ENCODE data around the gene UBE2J2.

UBE2J2 gene

GRCh38 chr1:1216770-1217620, 56.7 kb downstream of the UBE2J2 start:
- Histone ChIP-seq H3K36me3 (ENCODE audit: control insufficient read depth, insufficient read depth, low read length) (peaks cover 11% of the 10 kb centered on the region), H3K27ac (ENCODE audit: low read length) (no peak overlapping the region), H3K9me3 (ENCODE audit: control insufficient read depth, insufficient read depth, low read length) (no peaks in the 10 kb centered on the region), H3K4me1 (ENCODE audit: control insufficient read depth, insufficient read depth, low read length) (no peaks in the 10 kb centered on the region), H3K4me3 (ENCODE audit: low read length) (no peak overlapping the region), H3K27me3 (ENCODE audit: control insufficient read depth, insufficient read depth, low read length) (no peaks in the 10 kb centered on the region)
- no peak for DNase-seq (ENCODE audit: low read depth, low spot score)
- no CpG with 5 or more reads among the region's 74 CpGs for WGBS (ENCODE audit: insufficient coverage, insufficient read length)

- Histone ChIP-seq H3K4me1 (ENCODE audit: control insufficient read depth, insufficient read depth, low read length) (no peaks in the 10 kb centered on the region), H3K36me3 (ENCODE audit: control insufficient read depth, insufficient read depth, low read length) (peaks cover 11% of the 10 kb centered on the region), H3K4me3 (ENCODE audit: low read length) (no peak overlapping the region), H3K9me3 (ENCODE audit: control insufficient read depth, insufficient read depth, low read length) (no peaks in the 10 kb centered on the region), H3K27me3 (ENCODE audit: control insufficient read depth, insufficient read depth, low read length) (no peaks in the 10 kb centered on the region), H3K27ac (ENCODE audit: low read length) (no peak overlapping the region)
- no peak for DNase-seq (ENCODE audit: low read depth, low spot score)
- WGBS (ENCODE audit: insufficient coverage, insufficient read length), result no CpG with 5 or more reads among the region's 21 CpGs
Observed at GRCh38 chr1:1215881-1216605, 57.6 kb downstream of the UBE2J2 start.

- Histone ChIP-seq H3K27ac (ENCODE audit: low read length) (no peak overlapping the region), H3K36me3 (ENCODE audit: control insufficient read depth, insufficient read depth, low read length) (peaks cover 7% of the 10 kb centered on the region), H3K4me3 (ENCODE audit: low read length) (no peak overlapping the region), H3K4me1 (ENCODE audit: control insufficient read depth, insufficient read depth, low read length) (no peaks in the 10 kb centered on the region), H3K9me3 (ENCODE audit: control insufficient read depth, insufficient read depth, low read length) (no peaks in the 10 kb centered on the region), H3K27me3 (ENCODE audit: control insufficient read depth, insufficient read depth, low read length) (no peaks in the 10 kb centered on the region)
- no CpG with 5 or more reads among the region's 11 CpGs for WGBS (ENCODE audit: insufficient coverage, insufficient read length)
- no peak for DNase-seq (ENCODE audit: low read depth, low spot score)
Observed at GRCh38 chr1:1215080-1215676, 58.5 kb downstream of the UBE2J2 start.

GRCh38 chr1:1213345-1214265, 60.0 kb downstream of the UBE2J2 start, which contains the start of gene TNFRSF4:
Gene TNFRSF4, minus strand, starts transcription at chr1:1214153. Its CDS starts 26 bp downstream, at chr1:1214127.
- no peak for DNase-seq (ENCODE audit: low read depth, low spot score)
- no peaks in the 10 kb centered on the region for H3K4me1 ChIP-seq (ENCODE audit: control insufficient read depth, insufficient read depth, low read length)
- WGBS (ENCODE audit: insufficient coverage, insufficient read length), result no CpG with 5 or more reads among the region's 56 CpGs
- peaks cover 5% of the 10 kb centered on the region for H3K36me3 ChIP-seq (ENCODE audit: control insufficient read depth, insufficient read depth, low read length)
- H3K27me3 ChIP-seq (ENCODE audit: control insufficient read depth, insufficient read depth, low read length), result no peaks in the 10 kb centered on the region
- no peak within 1 kb of the TSS; the same call in 1 of the 2 replicates for H3K4me3 ChIP-seq (ENCODE audit: low read length)
- no peaks in the 10 kb centered on the region for H3K9me3 ChIP-seq (ENCODE audit: control insufficient read depth, insufficient read depth, low read length)
- no peak within 1 kb of the TSS for H3K27ac ChIP-seq (ENCODE audit: low read length)

GRCh38 chr1:1212780-1213344, 60.8 kb downstream of the UBE2J2 start:
- H3K4me1 ChIP-seq (ENCODE audit: control insufficient read depth, insufficient read depth, low read length), result no peaks in the 10 kb centered on the region; the same call in 1 of the 2 replicates
- WGBS (ENCODE audit: insufficient coverage, insufficient read length), result no CpG with 5 or more reads among the region's 24 CpGs
- no peak for DNase-seq (ENCODE audit: low read depth, low spot score)
- H3K9me3 ChIP-seq (ENCODE audit: control insufficient read depth, insufficient read depth, low read length), result no peaks in the 10 kb centered on the region
- no peak overlapping the region for H3K27ac ChIP-seq (ENCODE audit: low read length)
- no peaks in the 10 kb centered on the region; the same call in 1 of the 2 replicates for H3K36me3 ChIP-seq (ENCODE audit: control insufficient read depth, insufficient read depth, low read length)
- no peak overlapping the region; the same call in 1 of the 2 replicates for H3K4me3 ChIP-seq (ENCODE audit: low read length)
- H3K27me3 ChIP-seq (ENCODE audit: control insufficient read depth, insufficient read depth, low read length), result no peaks in the 10 kb centered on the region

- Histone ChIP-seq H3K27me3 (ENCODE audit: control insufficient read depth, insufficient read depth, low read length) (no peaks in the 10 kb centered on the region), H3K4me3 (ENCODE audit: low read length) (no peak overlapping the region; the same call in 1 of the 2 replicates), H3K36me3 (ENCODE audit: control insufficient read depth, insufficient read depth, low read length) (no peaks in the 10 kb centered on the region; the same call in 1 of the 2 replicates), H3K4me1 (ENCODE audit: control insufficient read depth, insufficient read depth, low read length) (peaks cover 1% of the 10 kb centered on the region; the same call in 1 of the 2 replicates), H3K9me3 (ENCODE audit: control insufficient read depth, insufficient read depth, low read length) (no peaks in the 10 kb centered on the region), H3K27ac (ENCODE audit: low read length) (no peak overlapping the region)
- no peak for DNase-seq (ENCODE audit: low read depth, low spot score)
- no CpG with 5 or more reads among the region's 28 CpGs for WGBS (ENCODE audit: insufficient coverage, insufficient read length)
Observed at GRCh38 chr1:1211541-1212441, 61.9 kb downstream of the UBE2J2 start.

- no peaks in the 10 kb centered on the region; the same call in 1 of the 2 replicates for H3K36me3 ChIP-seq (ENCODE audit: control insufficient read depth, insufficient read depth, low read length)
- H3K27me3 ChIP-seq (ENCODE audit: control insufficient read depth, insufficient read depth, low read length), result no peaks in the 10 kb centered on the region; the same call in 1 of the 2 replicates
- no peaks in the 10 kb centered on the region for H3K9me3 ChIP-seq (ENCODE audit: control insufficient read depth, insufficient read depth, low read length)
- no peak overlapping the region for H3K4me3 ChIP-seq (ENCODE audit: low read length)
- H3K27ac ChIP-seq (ENCODE audit: low read length), result no peak overlapping the region
- no peak for DNase-seq (ENCODE audit: low read depth, low spot score)
- H3K4me1 ChIP-seq (ENCODE audit: control insufficient read depth, insufficient read depth, low read length), result peaks cover 4% of the 10 kb centered on the region
- no CpG with 5 or more reads among the region's 31 CpGs for WGBS (ENCODE audit: insufficient coverage, insufficient read length)
Observed at GRCh38 chr1:1210726-1211540, 62.7 kb downstream of the UBE2J2 start.

- peaks cover 7% of the 10 kb centered on the region for H3K4me1 ChIP-seq (ENCODE audit: control insufficient read depth, insufficient read depth, low read length)
- H3K36me3 ChIP-seq (ENCODE audit: control insufficient read depth, insufficient read depth, low read length), result no peaks in the 10 kb centered on the region; the same call in 1 of the 2 replicates
- no peak for DNase-seq (ENCODE audit: low read depth, low spot score)
- no peaks in the 10 kb centered on the region for H3K9me3 ChIP-seq (ENCODE audit: control insufficient read depth, insufficient read depth, low read length)
- no peaks in the 10 kb centered on the region; the same call in 1 of the 2 replicates for H3K27me3 ChIP-seq (ENCODE audit: control insufficient read depth, insufficient read depth, low read length)
- H3K4me3 ChIP-seq (ENCODE audit: low read length), result no peak overlapping the region
- no peak overlapping the region for H3K27ac ChIP-seq (ENCODE audit: low read length)
- WGBS (ENCODE audit: insufficient coverage, insufficient read length), result no CpG with 5 or more reads among the region's 38 CpGs
Observed at GRCh38 chr1:1208713-1209433, 64.8 kb downstream of the UBE2J2 start.

Data from iPS DF 6.9 (cell line).